Retinal pigment epithelial cell (primary cell): ENCODE data around the gene SKOR1.

Experiments used
- DNase-seq: peaks from one replicate; pipeline ENCODE4 v3.0.0-alpha.2; 2010; ENCODE audit warnings: low read depth
- H3K4me3 ChIP-seq: 2 replicates; pipeline ENCODE4 v1.5.1; 2011; ENCODE audit warnings: mild to moderate bottlenecking, low read length, control low read depth, moderate library complexity
- CTCF ChIP-seq: conservative IDR thresholded peaks from 2 replicates; pipeline ENCODE4 v1.5.1; 2011; ENCODE audit warnings: low read depth, low read length, control low read depth, inconsistent platforms

SKOR1 gene

GRCh38 chr15:67794832-67795574 lies 30.3 kb upstream of the SKOR1 start:
- no peak for DNase-seq
- no peak for TF ChIP-seq CTCF
- no peak overlapping the region for H3K4me3 ChIP-seq

GRCh38 chr15:67796196-67797127 lies 28.8 kb upstream of the SKOR1 start:
- no peak for DNase-seq
- TF ChIP-seq CTCF, result no peak
- no peak overlapping the region for H3K4me3 ChIP-seq

- no peak for TF ChIP-seq CTCF
- no peak overlapping the region for H3K4me3 ChIP-seq
- no peak for DNase-seq
Observed at GRCh38 chr15:67799801-67800205, 25.5 kb upstream of the SKOR1 start.

GRCh38 chr15:67801142-67801541 lies 24.2 kb upstream of the SKOR1 start:
- no peak for DNase-seq
- no peak overlapping the region for H3K4me3 ChIP-seq
- no peak for TF ChIP-seq CTCF

GRCh38 chr15:67801926-67802914 lies 23.1 kb upstream of the SKOR1 start:
- TF ChIP-seq CTCF, result no peak
- DNase-seq, result no peak
- H3K4me3 ChIP-seq, result no peak overlapping the region

- TF ChIP-seq CTCF, result no peak
- no peak for DNase-seq
- no peak overlapping the region for H3K4me3 ChIP-seq
Observed at GRCh38 chr15:67803299-67803698, 22.0 kb upstream of the SKOR1 start.
